ENCODE data around the gene PER3. TPM values are rescaled to one million over a fixed set of nuclear protein-coding genes. Genes with fewer than 3 reads are reported as not detected.

The PER3 gene
- total RNA-seq, 1 donor from 2014 or later, result 11.5 TPM

- peaks cover 5% of the 10 kb centered on the region for H3K9me3 Mint-ChIP-seq
- peaks cover 24% of the 10 kb centered on the region for H3K36me3 Mint-ChIP-seq
- no peaks in the 10 kb centered on the region for H3K27me3 Mint-ChIP-seq (ENCODE audit: low read depth)
- TF ChIP-seq CTCF (IDR thresholded peaks at IDR 0.05; ENCODE audit: unreplicated experiment), result no peak
- DNase-seq (ENCODE audit: low spot score in 2 of 2, unreplicated experiment in 2 of 2), result no peak
- peaks cover 8% of the 10 kb centered on the region for H3K4me1 Mint-ChIP-seq
- no peak overlapping the region for H3K4me3 Mint-ChIP-seq
- H3K27ac Mint-ChIP-seq, result no peak overlapping the region
Observed at GRCh38 chr1:7831458-7831857, 47.4 kb downstream of the PER3 start.

DNA sequence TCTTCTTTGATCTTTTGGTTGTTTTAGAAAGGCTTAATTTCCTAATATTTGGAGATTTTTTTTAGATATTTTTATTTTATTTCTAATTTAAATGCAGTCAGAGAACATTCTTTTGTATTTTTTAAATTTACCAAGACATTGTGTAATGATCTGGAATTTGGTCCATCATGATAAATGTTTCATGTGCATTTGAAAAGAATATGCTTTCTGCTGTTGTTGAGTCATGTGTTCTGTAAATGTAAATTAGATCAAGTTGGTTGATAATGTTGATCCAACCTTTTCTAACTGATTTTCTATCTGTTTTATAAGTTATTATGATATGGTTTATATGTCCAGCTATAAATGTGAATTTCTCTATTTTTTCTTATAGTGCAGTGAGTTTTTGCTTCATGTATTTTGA, 48.9 kb downstream of the PER3 start:
- no peak overlapping the region for H3K4me3 Mint-ChIP-seq
- no peak for DNase-seq (ENCODE audit: low spot score in 2 of 2, unreplicated experiment in 2 of 2)
- no peaks in the 10 kb centered on the region for H3K27me3 Mint-ChIP-seq (ENCODE audit: low read depth)
- peaks cover 8% of the 10 kb centered on the region for H3K4me1 Mint-ChIP-seq
- H3K27ac Mint-ChIP-seq, result no peak overlapping the region
- peaks cover 30% of the 10 kb centered on the region for H3K36me3 Mint-ChIP-seq
- TF ChIP-seq CTCF (IDR thresholded peaks at IDR 0.05; ENCODE audit: unreplicated experiment), result no peak
- peaks cover 10% of the 10 kb centered on the region for H3K9me3 Mint-ChIP-seq

GRCh38 chr1:7838714-7839113, 54.6 kb downstream of the PER3 start:
- no peaks in the 10 kb centered on the region for H3K4me1 Mint-ChIP-seq
- peaks cover 57% of the 10 kb centered on the region for H3K36me3 Mint-ChIP-seq
- no peaks in the 10 kb centered on the region for H3K27me3 Mint-ChIP-seq (ENCODE audit: low read depth)
- peaks cover 33% of the 10 kb centered on the region for H3K9me3 Mint-ChIP-seq
- no peak overlapping the region for H3K4me3 Mint-ChIP-seq
- no peak for TF ChIP-seq CTCF (IDR thresholded peaks at IDR 0.05; ENCODE audit: unreplicated experiment)
- no peak for DNase-seq (ENCODE audit: low spot score in 2 of 2, unreplicated experiment in 2 of 2)
- H3K27ac Mint-ChIP-seq, result no peak overlapping the region

DNA sequence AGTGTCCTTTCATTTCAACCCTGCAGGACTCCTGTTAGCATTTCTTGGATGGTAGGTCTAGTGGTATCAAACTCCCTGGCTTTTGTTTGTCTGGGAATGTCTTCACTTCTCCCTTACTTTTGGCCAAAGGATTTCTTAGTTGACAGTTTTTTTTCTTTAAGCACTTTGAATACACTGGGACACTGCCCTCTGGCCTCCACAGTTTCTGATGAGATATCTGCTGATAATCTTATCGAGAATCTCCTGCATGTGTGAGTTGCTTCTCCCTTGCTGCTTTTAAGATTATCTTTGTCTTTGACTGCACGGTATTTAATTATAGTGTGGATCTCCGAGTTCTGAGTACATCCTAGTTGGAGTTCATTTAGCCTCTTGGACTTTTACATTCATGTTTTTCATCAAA, 55.4 kb downstream of the PER3 start:
- H3K9me3 Mint-ChIP-seq, result peaks cover 33% of the 10 kb centered on the region
- no peak for TF ChIP-seq CTCF (IDR thresholded peaks at IDR 0.05; ENCODE audit: unreplicated experiment)

GRCh38 chr1:7842517-7842916, 58.4 kb downstream of the PER3 start:
- no peak for TF ChIP-seq CTCF (IDR thresholded peaks at IDR 0.05; ENCODE audit: unreplicated experiment)
- peaks cover 34% of the 10 kb centered on the region for H3K36me3 Mint-ChIP-seq
- H3K27me3 Mint-ChIP-seq (ENCODE audit: low read depth), result no peaks in the 10 kb centered on the region
- no peaks in the 10 kb centered on the region for H3K4me1 Mint-ChIP-seq
- DNase-seq (ENCODE audit: low spot score in 2 of 2, unreplicated experiment in 2 of 2), result no peak
- no peak overlapping the region for H3K27ac Mint-ChIP-seq
- H3K9me3 Mint-ChIP-seq, result peaks cover 25% of the 10 kb centered on the region
- H3K4me3 Mint-ChIP-seq, result no peak overlapping the region

More for the DNA sequence above, 55.4 kb downstream of the PER3 start:
- Mint-ChIP-seq H3K36me3 (peaks cover 57% of the 10 kb centered on the region), H3K27ac (no peak overlapping the region), H3K4me1 (no peaks in the 10 kb centered on the region), H3K27me3 (ENCODE audit: low read depth) (no peaks in the 10 kb centered on the region), H3K4me3 (no peak overlapping the region)
- no peak for DNase-seq (ENCODE audit: low spot score in 2 of 2, unreplicated experiment in 2 of 2)

DNA sequence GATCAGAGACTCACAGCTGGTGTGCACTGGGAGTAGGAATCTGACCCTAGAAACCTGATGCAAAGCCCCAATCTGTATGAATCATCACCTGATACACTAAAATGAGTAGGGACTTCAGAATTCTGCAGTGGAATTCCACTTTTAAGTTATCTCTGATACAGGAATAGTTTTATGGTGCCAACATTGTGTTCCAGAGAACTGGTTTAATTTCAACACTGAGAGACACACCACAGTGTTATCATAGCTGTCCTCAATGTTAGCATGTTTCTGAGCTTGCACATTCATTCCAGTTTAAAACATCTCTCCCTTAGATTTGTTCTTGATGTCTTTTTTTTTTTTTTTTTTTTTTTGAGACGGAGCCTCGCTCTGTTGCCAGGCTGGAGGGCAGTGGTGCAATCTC, 61.7 kb downstream of the PER3 start:
- no peak overlapping the region for H3K4me3 Mint-ChIP-seq
- DNase-seq (ENCODE audit: low spot score in 2 of 2, unreplicated experiment in 2 of 2), result no peak
- H3K27ac Mint-ChIP-seq, result no peak overlapping the region
- H3K9me3 Mint-ChIP-seq, result peaks cover 2% of the 10 kb centered on the region
- no peak for TF ChIP-seq CTCF (IDR thresholded peaks at IDR 0.05; ENCODE audit: unreplicated experiment)
- H3K36me3 Mint-ChIP-seq, result peaks cover 10% of the 10 kb centered on the region
- peaks cover 5% of the 10 kb centered on the region for H3K27me3 Mint-ChIP-seq (ENCODE audit: low read depth)
- H3K4me1 Mint-ChIP-seq, result no peaks in the 10 kb centered on the region
